T-helper 1 cell treated with Interleukin-12 subunit alpha and Interleukin-12 subunit beta and Interleukin-4 antibody, amounts not matched to agents 30 μg/mL and 1 μg/mL, for 36 hours (primary cell): ENCODE measurements around the gene TRAPPC2L.

ENCODE experiments used
- H3K27ac Mint-ChIP-seq: one replicate; pipeline ENCODE4 v1.8.0; 2021; ENCODE audit warnings: mild to moderate bottlenecking, mixed read lengths
- H3K27me3 Mint-ChIP-seq: one replicate; pipeline ENCODE4 v1.8.0; 2021; ENCODE audit warnings: low read depth, mixed read lengths
- H3K36me3 Mint-ChIP-seq: one replicate; pipeline ENCODE4 v1.8.0; 2021; ENCODE audit warnings: low read depth, mixed read lengths
- H3K4me1 Mint-ChIP-seq: one replicate; pipeline ENCODE4 v1.8.0; 2021; ENCODE audit warnings: low read depth, mixed read lengths
- H3K4me3 Mint-ChIP-seq: one replicate; pipeline ENCODE4 v1.8.0; 2021; ENCODE audit warnings: mild to moderate bottlenecking, moderate library complexity, mixed read lengths
- H3K9me3 Mint-ChIP-seq: one replicate; pipeline ENCODE4 v1.8.0; 2021; ENCODE audit warnings: mixed read lengths

TRAPPC2L gene

DNA sequence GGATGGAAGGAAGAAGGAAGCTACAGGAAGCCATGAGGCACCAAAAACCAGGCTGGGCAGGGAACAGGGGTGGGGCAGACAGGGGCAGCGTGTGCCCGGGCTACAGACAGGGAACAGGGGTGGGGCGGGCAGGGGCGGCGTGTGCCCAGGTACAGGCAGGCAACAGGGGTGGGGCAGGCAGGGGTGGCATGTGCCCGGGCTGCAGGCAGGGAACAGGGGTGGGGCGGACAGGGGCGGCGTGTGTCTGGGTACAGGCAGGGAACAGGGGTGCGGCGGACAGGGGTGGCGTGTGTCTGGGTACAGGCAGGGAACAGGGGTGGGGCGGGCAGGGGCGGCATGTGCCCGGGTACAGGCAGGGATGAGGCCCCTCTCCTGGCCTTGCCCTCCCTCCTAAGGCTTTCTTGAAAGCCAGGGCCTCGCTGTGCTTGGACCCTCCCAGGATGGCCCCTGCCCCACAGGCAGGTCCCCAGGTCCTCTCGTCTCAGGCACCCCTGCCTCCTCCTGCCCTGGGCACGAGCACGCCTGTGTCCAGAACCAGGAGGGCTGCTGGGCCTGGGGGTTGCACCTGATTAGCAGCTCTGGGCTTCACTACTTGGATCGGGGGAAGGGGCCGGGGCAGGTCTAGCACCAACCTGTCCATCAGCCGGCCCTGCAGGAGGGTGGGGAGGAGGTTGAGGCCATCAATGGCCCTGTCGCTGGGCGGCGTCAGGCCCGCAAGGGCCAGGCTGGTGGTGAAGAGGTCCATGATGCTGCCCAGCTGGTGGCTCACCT is 30.7 kb upstream of the TRAPPC2L start:
- H3K27ac Mint-ChIP-seq: no peak overlapping the region
- H3K4me1 Mint-ChIP-seq: no peaks in the 10 kb centered on the region
- H3K27me3 Mint-ChIP-seq: no peaks in the 10 kb centered on the region
- H3K4me3 Mint-ChIP-seq: no peak overlapping the region
- no peaks in the 10 kb centered on the region for H3K9me3 Mint-ChIP-seq
- H3K36me3 Mint-ChIP-seq: no peaks in the 10 kb centered on the region

- no peaks in the 10 kb centered on the region for H3K36me3 Mint-ChIP-seq
- H3K9me3 Mint-ChIP-seq: no peaks in the 10 kb centered on the region
- no peaks in the 10 kb centered on the region for H3K4me1 Mint-ChIP-seq
- no peak overlapping the region for H3K4me3 Mint-ChIP-seq
- H3K27me3 Mint-ChIP-seq: no peaks in the 10 kb centered on the region
- H3K27ac Mint-ChIP-seq: no peak overlapping the region
These were observed 29.2 kb upstream of the TRAPPC2L start for GRCh38 chr16:88827727-88828126.

GRCh38 chr16:88828711-88829110 is 28.2 kb upstream of the TRAPPC2L start:
- Mint-ChIP-seq H3K27me3 (no peaks in the 10 kb centered on the region), H3K4me3 (no peak overlapping the region), H3K27ac (no peak overlapping the region), H3K9me3 (no peaks in the 10 kb centered on the region), H3K36me3 (no peaks in the 10 kb centered on the region), H3K4me1 (no peaks in the 10 kb centered on the region)

- Mint-ChIP-seq H3K27ac (no peak overlapping the region), H3K9me3 (no peaks in the 10 kb centered on the region), H3K4me3 (no peak overlapping the region), H3K36me3 (no peaks in the 10 kb centered on the region), H3K27me3 (no peaks in the 10 kb centered on the region), H3K4me1 (no peaks in the 10 kb centered on the region)
These were observed 26.7 kb upstream of the TRAPPC2L start for GRCh38 chr16:88830258-88830657.

DNA sequence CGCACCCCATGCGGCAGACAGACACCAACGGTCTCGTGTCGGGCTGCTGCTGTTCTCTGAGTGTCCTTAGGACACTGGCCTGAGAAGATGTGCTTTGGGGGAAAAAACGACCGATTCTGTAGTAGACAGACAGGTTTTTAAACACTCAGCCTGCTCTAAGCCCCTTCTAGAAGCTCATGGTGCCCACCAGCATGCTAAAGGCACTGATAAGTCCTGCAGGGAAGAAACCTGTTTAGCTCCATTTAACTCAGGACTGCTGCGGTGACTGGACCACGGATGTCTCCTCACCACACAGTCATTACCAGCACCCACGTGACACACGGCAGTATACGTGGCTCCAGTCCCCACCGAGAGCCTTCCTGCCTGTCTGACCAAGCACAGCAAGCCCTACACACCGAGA is 26.1 kb upstream of the TRAPPC2L start:
- no peak overlapping the region for H3K27ac Mint-ChIP-seq
- H3K4me1 Mint-ChIP-seq: no peaks in the 10 kb centered on the region
- H3K4me3 Mint-ChIP-seq: no peak overlapping the region
- no peaks in the 10 kb centered on the region for H3K36me3 Mint-ChIP-seq
- H3K9me3 Mint-ChIP-seq: no peaks in the 10 kb centered on the region
- no peaks in the 10 kb centered on the region for H3K27me3 Mint-ChIP-seq

DNA sequence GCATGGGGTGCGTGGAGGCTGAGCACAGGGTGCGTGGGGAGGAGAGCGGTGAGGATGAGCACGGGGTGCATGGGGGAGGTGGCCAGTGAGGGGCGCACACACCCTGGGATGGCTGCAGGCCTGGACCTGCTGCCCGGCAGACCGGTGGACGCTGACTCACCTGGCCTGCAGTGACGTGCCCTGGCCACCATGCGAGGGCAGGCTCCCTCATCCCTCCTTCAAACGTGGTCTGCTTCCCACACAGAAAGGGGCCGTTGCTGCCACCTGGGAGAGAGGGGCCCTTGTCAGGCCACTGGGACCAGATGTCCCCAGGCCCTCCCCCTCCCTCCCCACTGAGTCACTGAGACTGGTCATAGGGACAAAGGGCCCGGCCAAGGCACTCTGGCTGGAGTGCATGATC is 25.1 kb upstream of the TRAPPC2L start:
- Mint-ChIP-seq H3K27ac (no peak overlapping the region), H3K4me3 (no peak overlapping the region), H3K36me3 (no peaks in the 10 kb centered on the region)

GRCh38 chr16:88833086-88833485 is 23.8 kb upstream of the TRAPPC2L start:
- H3K36me3 Mint-ChIP-seq: no peaks in the 10 kb centered on the region
- no peaks in the 10 kb centered on the region for H3K4me1 Mint-ChIP-seq
- H3K4me3 Mint-ChIP-seq: no peak overlapping the region
- no peaks in the 10 kb centered on the region for H3K9me3 Mint-ChIP-seq
- no peak overlapping the region for H3K27ac Mint-ChIP-seq
- no peaks in the 10 kb centered on the region for H3K27me3 Mint-ChIP-seq

More for the DNA sequence above, 25.1 kb upstream of the TRAPPC2L start:
- Mint-ChIP-seq H3K9me3 (no peaks in the 10 kb centered on the region), H3K4me1 (no peaks in the 10 kb centered on the region), H3K27me3 (no peaks in the 10 kb centered on the region)

DNA sequence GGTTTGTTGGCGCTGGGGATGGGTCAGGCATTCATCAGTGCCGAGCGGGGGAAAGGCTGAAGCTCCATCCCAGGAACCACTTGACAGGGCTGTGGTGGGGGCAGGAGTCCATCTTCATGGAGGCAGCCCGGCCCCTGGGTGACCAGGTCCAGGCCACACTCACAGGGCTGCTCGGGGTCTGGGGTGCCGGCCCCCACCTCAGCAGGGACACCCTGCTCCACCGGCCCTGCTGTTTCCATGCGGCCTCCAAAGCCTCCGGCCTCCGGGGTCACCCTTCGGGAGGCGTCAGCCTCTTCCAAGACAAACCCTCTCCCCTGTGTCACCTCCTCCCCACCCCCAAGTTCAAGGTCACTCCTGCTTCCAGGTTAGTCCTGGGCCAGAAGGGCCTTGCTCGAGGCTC is 22.3 kb upstream of the TRAPPC2L start:
- no peaks in the 10 kb centered on the region for H3K36me3 Mint-ChIP-seq
- H3K4me1 Mint-ChIP-seq: no peaks in the 10 kb centered on the region
- no peaks in the 10 kb centered on the region for H3K9me3 Mint-ChIP-seq

GRCh38 chr16:88835383-88835782 is 21.5 kb upstream of the TRAPPC2L start:
- Mint-ChIP-seq H3K9me3 (no peaks in the 10 kb centered on the region), H3K27ac (no peak overlapping the region), H3K4me3 (no peak overlapping the region)

More for the DNA sequence above, 22.3 kb upstream of the TRAPPC2L start:
- no peak overlapping the region for H3K4me3 Mint-ChIP-seq
- no peak overlapping the region for H3K27ac Mint-ChIP-seq
- no peaks in the 10 kb centered on the region for H3K27me3 Mint-ChIP-seq

GRCh38 chr16:88835818-88836217 is 21.1 kb upstream of the TRAPPC2L start:
- no peaks in the 10 kb centered on the region for H3K27me3 Mint-ChIP-seq
- H3K4me3 Mint-ChIP-seq: no peak overlapping the region
- H3K9me3 Mint-ChIP-seq: no peaks in the 10 kb centered on the region
- peaks cover 3% of the 10 kb centered on the region for H3K36me3 Mint-ChIP-seq
- H3K27ac Mint-ChIP-seq: no peak overlapping the region
- H3K4me1 Mint-ChIP-seq: no peaks in the 10 kb centered on the region

More at GRCh38 chr16:88835383-88835782, 21.5 kb upstream of the TRAPPC2L start:
- Mint-ChIP-seq H3K36me3 (peaks cover 3% of the 10 kb centered on the region), H3K27me3 (no peaks in the 10 kb centered on the region), H3K4me1 (no peaks in the 10 kb centered on the region)

- Mint-ChIP-seq H3K27me3 (no peaks in the 10 kb centered on the region), H3K9me3 (no peaks in the 10 kb centered on the region), H3K4me3 (no peak overlapping the region), H3K36me3 (peaks cover 3% of the 10 kb centered on the region), H3K4me1 (no peaks in the 10 kb centered on the region), H3K27ac (no peak overlapping the region)
These were observed 20.1 kb upstream of the TRAPPC2L start for GRCh38 chr16:88836791-88837190.

DNA sequence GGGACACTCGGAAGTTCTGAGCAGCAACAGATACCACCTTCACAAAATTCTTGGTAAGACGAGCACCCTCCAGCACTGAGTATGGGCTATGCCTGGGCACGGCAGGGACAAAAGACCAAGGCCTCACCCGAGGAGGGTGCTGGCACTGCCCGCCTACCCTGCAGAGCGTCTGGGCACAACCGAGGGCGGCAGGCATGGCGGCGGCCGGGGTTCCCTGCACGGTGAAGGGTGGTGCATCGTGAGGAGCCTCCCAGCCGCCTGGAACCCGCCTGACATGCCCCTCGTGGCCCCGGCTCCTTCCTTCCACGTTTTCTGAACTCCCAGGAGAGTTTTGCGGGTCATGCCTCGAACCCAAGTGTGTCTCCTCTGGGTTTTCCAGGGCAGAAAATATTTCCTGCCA is 19.1 kb upstream of the TRAPPC2L start:
- H3K27ac Mint-ChIP-seq: no peak overlapping the region
- H3K27me3 Mint-ChIP-seq: no peaks in the 10 kb centered on the region
- H3K4me1 Mint-ChIP-seq: no peaks in the 10 kb centered on the region
- H3K36me3 Mint-ChIP-seq: peaks cover 3% of the 10 kb centered on the region
- no peaks in the 10 kb centered on the region for H3K9me3 Mint-ChIP-seq
- H3K4me3 Mint-ChIP-seq: no peak overlapping the region

- Mint-ChIP-seq H3K4me3 (no peak overlapping the region), H3K27me3 (no peaks in the 10 kb centered on the region), H3K36me3 (peaks cover 3% of the 10 kb centered on the region), H3K4me1 (no peaks in the 10 kb centered on the region), H3K27ac (no peak overlapping the region), H3K9me3 (no peaks in the 10 kb centered on the region)
These were observed 18.4 kb upstream of the TRAPPC2L start for GRCh38 chr16:88838566-88838965.

- no peak overlapping the region for H3K27ac Mint-ChIP-seq
- no peaks in the 10 kb centered on the region for H3K27me3 Mint-ChIP-seq
- peaks cover 3% of the 10 kb centered on the region for H3K36me3 Mint-ChIP-seq
- H3K9me3 Mint-ChIP-seq: no peaks in the 10 kb centered on the region
- H3K4me1 Mint-ChIP-seq: no peaks in the 10 kb centered on the region
- H3K4me3 Mint-ChIP-seq: no peak overlapping the region
These were observed 17.8 kb upstream of the TRAPPC2L start for GRCh38 chr16:88839026-88839529.

DNA sequence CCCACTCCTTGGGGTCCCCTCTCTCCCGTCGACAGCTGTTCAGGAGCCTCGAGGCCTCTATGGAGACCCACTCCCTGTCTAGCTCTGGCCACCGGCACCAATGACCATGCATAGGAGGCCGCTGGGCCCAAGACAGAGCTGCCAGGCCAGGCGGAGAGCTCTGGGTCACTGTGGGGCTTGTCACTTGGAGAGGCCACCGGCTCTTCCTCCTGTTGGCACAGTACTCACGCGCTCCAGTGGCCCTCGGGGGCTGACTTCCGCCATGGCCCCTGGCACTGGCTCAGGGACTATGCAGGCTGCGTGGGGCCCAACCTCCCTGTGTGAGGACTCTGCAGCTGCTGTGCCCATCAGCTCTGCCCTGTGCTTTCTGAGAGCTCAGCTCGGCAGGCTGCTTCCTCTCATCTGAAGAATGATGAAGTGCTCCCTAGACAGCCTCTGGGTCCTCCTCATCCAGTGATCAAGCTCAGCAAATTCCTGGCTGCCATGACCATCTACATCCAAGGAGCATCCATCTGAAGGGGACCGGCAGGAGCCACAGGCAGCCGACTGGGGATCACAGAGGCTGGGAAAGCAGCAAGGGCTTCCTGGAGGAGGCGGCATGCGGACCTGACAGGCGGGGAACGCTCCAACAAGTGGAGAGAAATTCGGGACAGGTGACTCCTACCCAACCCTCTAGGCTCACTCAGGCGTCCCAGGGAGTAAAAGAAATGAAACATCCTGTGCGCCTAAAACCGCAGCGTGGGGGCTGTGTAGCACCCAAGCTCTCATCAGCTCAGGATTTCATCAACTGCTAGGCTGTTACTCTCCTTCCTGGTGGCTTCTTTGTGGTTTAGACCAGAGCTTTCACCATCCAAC is 17.0 kb upstream of the TRAPPC2L start:
- H3K4me3 Mint-ChIP-seq: no peak overlapping the region
- H3K4me1 Mint-ChIP-seq: no peaks in the 10 kb centered on the region
- H3K27me3 Mint-ChIP-seq: no peaks in the 10 kb centered on the region
- H3K27ac Mint-ChIP-seq: no peak overlapping the region
- peaks cover 3% of the 10 kb centered on the region for H3K36me3 Mint-ChIP-seq
- H3K9me3 Mint-ChIP-seq: no peaks in the 10 kb centered on the region
